GM23338 (cell line): Measurements from ENCODE around the gene CCNY. TPM values are rescaled to one million over a fixed set of nuclear protein-coding genes. Genes with fewer than 3 reads are reported as not detected.

Experiments
- ATAC-seq: fragments of 200-7000 bp; cut with Tn5 transposase; 3 replicates; pipeline ENCODE4 v1.9.1; 2020
- DNase-seq: peaks from one replicate; pipeline ENCODE4 v3.0.0-alpha.2; 2015; ENCODE audit warnings: low spot score
- H2AFZ ChIP-seq: fragments of 200-600 bp; sonication (generic); 2 replicates; pipeline ENCODE4 v1.8.0; 2016; ENCODE audit warnings: antibody characterized with exemption, mild to moderate bottlenecking, moderate library complexity
- H3F3A ChIP-seq: fragments of 200-600 bp; sonication (generic); replicated peaks from 2 replicates; pipeline ENCODE4 v1.8.0; 2017; ENCODE audit warnings: antibody characterized with exemption, mixed run types, low read depth
- H3K27ac ChIP-seq: fragments of 200-600 bp; sonication (generic); 2 replicates; pipeline ENCODE4 v1.6.1; 2016; ENCODE audit warnings: low read depth
- H3K27me3 ChIP-seq: fragments of 200-600 bp; sonication (generic); 2 replicates; pipeline ENCODE4 v1.8.0; 2016; ENCODE audit warnings: mild to moderate bottlenecking, mixed run types, moderate library complexity; ENCODE audit not compliant: insufficient read depth
- H3K36me3 ChIP-seq: fragments of 200-600 bp; sonication (generic); 2 replicates; pipeline ENCODE4 v1.8.0; 2016; ENCODE audit warnings: mild to moderate bottlenecking; ENCODE audit not compliant: insufficient read depth
- H3K4me1 ChIP-seq: fragments of 200-600 bp; sonication (generic); 2 replicates; pipeline ENCODE4 v1.8.0; 2016; ENCODE audit warnings: mild to moderate bottlenecking, moderate library complexity; ENCODE audit not compliant: insufficient read depth
- H3K4me2 ChIP-seq: fragments of 200-600 bp; sonication (generic); 2 replicates; pipeline ENCODE4 v1.7.1; 2017; ENCODE audit warnings: mixed run types
- H3K4me3 ChIP-seq: fragments of 200-600 bp; sonication (generic); 2 replicates; pipeline ENCODE4 v1.6.1; 2016; ENCODE audit warnings: mixed run types
- H3K79me2 ChIP-seq: fragments of 200-600 bp; sonication (generic); replicated peaks from 2 replicates; pipeline ENCODE4 v1.8.0; 2017; ENCODE audit warnings: mild to moderate bottlenecking; ENCODE audit not compliant: insufficient read depth
- H3K9me2 ChIP-seq: fragments of 200-600 bp; sonication (generic); 2 replicates; pipeline ENCODE4 v1.8.0; 2017; ENCODE audit not compliant: insufficient read depth
- H4K20me1 ChIP-seq: fragments of 200-600 bp; sonication (generic); replicated peaks from 2 replicates; pipeline ENCODE4 v1.8.0; 2017; ENCODE audit warnings: mild to moderate bottlenecking; ENCODE audit not compliant: insufficient read depth
- H3K27ac Mint-ChIP-seq: 2 replicates; pipeline ENCODE4 v1.8.0; 2020; ENCODE audit warnings: inconsistent platforms, mild to moderate bottlenecking, moderate library complexity, mixed read lengths
- H3K27me3 Mint-ChIP-seq: 3 replicates; pipeline ENCODE4 v1.8.0; 2022; ENCODE audit warnings: low read depth, mild to moderate bottlenecking, moderate library complexity, mixed read lengths, inconsistent platforms; ENCODE audit not compliant: insufficient read depth, poor library complexity
- H3K36me3 Mint-ChIP-seq: 3 replicates; pipeline ENCODE4 v1.8.0; 2021; ENCODE audit warnings: low read depth, mild to moderate bottlenecking, inconsistent platforms, moderate library complexity, mixed read lengths
- H3K4me1 Mint-ChIP-seq: 3 replicates; pipeline ENCODE4 v1.8.0; 2020; ENCODE audit warnings: mild to moderate bottlenecking, inconsistent platforms, mixed read lengths
- H3K4me3 Mint-ChIP-seq: 3 replicates; pipeline ENCODE4 v1.8.0; 2021; ENCODE audit warnings: moderate library complexity, mild to moderate bottlenecking, inconsistent platforms, mixed read lengths
- H3K9me3 Mint-ChIP-seq: 3 replicates; pipeline ENCODE4 v1.8.0; 2020; ENCODE audit warnings: moderate library complexity, mild to moderate bottlenecking, inconsistent platforms, mixed read lengths
- CREB1 ChIP-seq: fragments of 250-450 bp; sonication (Bioruptor Pico); IDR thresholded peaks from 2 replicates; pipeline ENCODE4 v1.5.0; 2020; ENCODE audit warnings: low read depth, mild to moderate bottlenecking, moderate library complexity
- CTCF ChIP-seq, 2 experiments: fragments of 200-600 bp in 1 of 2; sonication (generic) in 1 of 2; conservative IDR thresholded peaks; 2 replicates each; pipeline versions ENCODE4 v1.5.1 to v1.6.1; 2016 to 2017; ENCODE audit warnings: antibody characterized with exemption in 2 of 2, low read depth in 2 of 2, mild to moderate bottlenecking in 2 of 2, moderate library complexity in 1 of 2
- EZH2phosphoT487 ChIP-seq: fragments of 200-600 bp; sonication (generic); IDR thresholded peaks from one replicate; pipeline ENCODE4 v1.8.1; 2018; ENCODE audit warnings: antibody characterized with exemption; ENCODE audit not compliant: unreplicated experiment
- JUNB ChIP-seq: IDR thresholded peaks from one replicate; pipeline ENCODE4 v1.6.1; 2016; ENCODE audit warnings: antibody characterized with exemption; ENCODE audit not compliant: unreplicated experiment
- NANOG ChIP-seq: IDR thresholded peaks from 2 replicates; pipeline ENCODE4 v1.6.1; 2016; ENCODE audit warnings: antibody characterized with exemption, borderline replicate concordance
- POLR2AphosphoS5 ChIP-seq: IDR thresholded peaks from 2 replicates; pipeline ENCODE4 v1.6.1; 2016; ENCODE audit warnings: antibody characterized with exemption, low read depth
- REST ChIP-seq: IDR thresholded peaks from one replicate; pipeline ENCODE4 v1.6.1; 2018; ENCODE audit warnings: antibody characterized with exemption; ENCODE audit not compliant: unreplicated experiment
- STAT1 ChIP-seq: IDR thresholded peaks from one replicate; pipeline ENCODE4 v1.6.1; 2016; ENCODE audit warnings: antibody characterized with exemption; ENCODE audit not compliant: unreplicated experiment
- ZNF114 ChIP-seq: fragments of 250-450 bp; sonication (Bioruptor Pico); IDR thresholded peaks from 2 replicates; pipeline ENCODE4 v1.5.0; 2020; ENCODE audit warnings: mild to moderate bottlenecking, moderate library complexity
- long read RNA-seq: library from polyadenylated mRNA; unstranded; transcript quantifications from one replicate; pipeline ENCODE4 v2.0.0, GENCODE V29; 2020; ENCODE audit not compliant: unreplicated experiment
- polyA plus RNA-seq: library from polyadenylated mRNA; unstranded; fragments of >200 nt; fragmentation: Nextera tagmentation; extraction: Ambion mirVana; gene quantifications from 2 replicates; pipeline ENCODE4 v1.2.1, GENCODE V29; 2016
- total RNA-seq: library from RNA; depleted of rRNA; stranded (reverse); fragments of >200 nt; shearing (Covaris generic); gene quantifications from 2 replicates; pipeline ENCODE4 v1.2.3, GENCODE V29; 2014; rRNA removed

Gene CCNY
- total RNA-seq = 29.0 and 32.0 TPM in 2 replicates
- polyA plus RNA-seq = 14.2 and 17.4 TPM in 2 replicates
- long read RNA-seq = 0 reads

GRCh38 chr10:35336084-35336831 is at the start of gene CCNY:
CCNY (plus strand) TSS chr10:35336509; CDS start chr10:35337054, 545 bp downstream.
- Mint-ChIP-seq H3K27me3 (peaks cover 11% of the 10 kb centered on the region), H3K4me3 (peak within 1 kb of the TSS; percentile 89), H3K36me3 (peaks cover 29% of the 10 kb centered on the region), H3K9me3 (peaks cover 7% of the 10 kb centered on the region; the same call in 2 of the 3 replicates), H3K4me1 (peaks cover 26% of the 10 kb centered on the region), H3K27ac (peak within 1 kb of the TSS; percentile 72; the same call in 1 of the 2 replicates)
- H3K4me3 ChIP-seq = peak within 1 kb of the TSS; percentile 88
- H3K36me3 ChIP-seq = no peaks in the 10 kb centered on the region
- peak; percentile 83 for ATAC-seq
- no peaks in the 10 kb centered on the region for H3K9me2 ChIP-seq
- peaks cover 63% of the 10 kb centered on the region for H3K79me2 ChIP-seq
- H3K27me3 ChIP-seq = peaks cover 8% of the 10 kb centered on the region
- H2AFZ ChIP-seq = peak within 1 kb of the TSS; percentile 80
- H3K27ac ChIP-seq = no peak within 1 kb of the TSS
- peaks cover 20% of the 10 kb centered on the region for H4K20me1 ChIP-seq
- peak within 1 kb of the TSS; percentile 77 for H3K4me2 ChIP-seq
- DNase-seq = peak; percentile 75
- TF ChIP-seq ZNF114 (CRISPR knock-in tag) = no peak
- no peak for TF ChIP-seq REST
- TF ChIP-seq CTCF (conservative IDR thresholded peaks at IDR 0.05; ENCODE audit: low read depth in 2 of 2) = no peak
- no peak for TF ChIP-seq CREB1 (CRISPR knock-in tag)
- TF ChIP-seq POLR2AphosphoS5 = peak; percentile 78
- H3F3A ChIP-seq = no peaks in the 10 kb centered on the region
- peaks cover 14% of the 10 kb centered on the region; the same call in 1 of the 2 replicates for H3K4me1 ChIP-seq

- H4K20me1 ChIP-seq = no peaks in the 10 kb centered on the region
- Mint-ChIP-seq H3K4me3 (no peak overlapping the region), H3K9me3 (no peaks in the 10 kb centered on the region), H3K36me3 (no peaks in the 10 kb centered on the region), H3K27me3 (peaks cover 2% of the 10 kb centered on the region), H3K27ac (no peak overlapping the region), H3K4me1 (no peaks in the 10 kb centered on the region)
- H3K9me2 ChIP-seq = no peaks in the 10 kb centered on the region
- H3K79me2 ChIP-seq = no peaks in the 10 kb centered on the region
- no peak overlapping the region for H3K27ac ChIP-seq
- H3F3A ChIP-seq = no peaks in the 10 kb centered on the region
- H3K4me3 ChIP-seq = no peak overlapping the region
- H3K4me1 ChIP-seq = no peaks in the 10 kb centered on the region
- no peak overlapping the region for H3K4me2 ChIP-seq
- no peak overlapping the region for H2AFZ ChIP-seq
- no peaks in the 10 kb centered on the region for H3K36me3 ChIP-seq
- ATAC-seq (no peak), DNase-seq (no peak)
- H3K27me3 ChIP-seq = no peaks in the 10 kb centered on the region
- no peak for TF ChIP-seq ZNF114 (CRISPR knock-in tag)
- TF ChIP-seq JUNB = no peak
- no peak for TF ChIP-seq STAT1
- TF ChIP-seq EZH2phosphoT487 = no peak
- TF ChIP-seq NANOG = no peak
Measured at GRCh38 chr10:35289198-35289597, 47.1 kb upstream of the CCNY start.
